Sigmoid colon (tissue), 7 donors: ENCODE measurements around the gene SULT4A1. TPM values are rescaled to one million over a fixed set of nuclear protein-coding genes. Genes with fewer than 3 reads are reported as not detected.
A peak's percentile ranks its signal among the peaks of the same experiment; 100 is the strongest.

Experiments
- DNase-seq: peaks from one replicate; pipeline ENCODE4 v3.0.0-alpha.2; 2019
- H3K27ac ChIP-seq, 4 donors: fragments of 200-600 bp; sonication (generic); one replicate each; pipeline ENCODE4 v1.5.1; 2016 to 2019; ENCODE audit warnings: mild to moderate bottlenecking in 1 of 4
- H3K27me3 ChIP-seq, 3 donors: fragments of 200-600 bp; sonication (generic); one replicate each; pipeline ENCODE4 v1.5.1; 2019; ENCODE audit warnings: mild to moderate bottlenecking in 1 of 3
- H3K36me3 ChIP-seq, 4 donors: fragments of 200-600 bp; sonication (generic); one replicate each; pipeline ENCODE4 v1.5.1; 2016 to 2019
- H3K4me1 ChIP-seq, 4 donors: fragments of 200-600 bp; sonication (generic); one replicate each; pipeline ENCODE4 v1.5.1; 2017 to 2019
- H3K4me3 ChIP-seq, 4 donors: fragments of 200-600 bp; sonication (generic); one replicate each; pipeline ENCODE4 v1.5.1; 2017 to 2019; ENCODE audit warnings: mild to moderate bottlenecking in 2 of 4, moderate library complexity in 1 of 4
- H3K9me3 ChIP-seq, 4 donors: fragments of 200-600 bp in 3 of 4; sonication (generic) in 3 of 4; one replicate each; pipeline versions ENCODE4 v1.5.1 to v1.6.1; 2013 to 2019
- EP300 ChIP-seq, 4 donors: sonication (generic); formaldehyde crosslinking; IDR thresholded peaks; one replicate each; pipeline ENCODE4 v1.6.1; 2017; ENCODE audit warnings: antibody characterized with exemption in 4 of 4
- POLR2A ChIP-seq, 2 donors: fragments of 450-650 bp; IDR thresholded peaks; one replicate each; pipeline ENCODE4 v1.6.1; 2016; ENCODE audit warnings: antibody characterized with exemption in 2 of 2, mild to moderate bottlenecking in 2 of 2, moderate library complexity in 2 of 2
- POLR2AphosphoS5 ChIP-seq, 4 donors: sonication (generic); formaldehyde crosslinking; IDR thresholded peaks; one replicate each; pipeline ENCODE4 v1.6.1; 2017; ENCODE audit warnings: antibody characterized with exemption in 4 of 4
- WGBS, 2 donors: extraction: QIAGEN DNeasy Blood & Tissue Kit; methylation state at CpG; one replicate each; pipeline ENCODE4 v1.1.7; 2013; 5-methylcytosine and 5-hydroxymethylcytosine counted together
- intact Hi-C: fragments of 100-400 bp; cut with DNase I; formaldehyde crosslinking; loops from one replicate; pipeline ENCODE4 v1.15.1; 2023
- polyA plus RNA-seq, 3 donors: library from polyadenylated mRNA; stranded (reverse); fragments of 200-250 nt; gene quantifications; one replicate each; pipeline ENCODE4 v1.2.3, GENCODE V29; 2013
- total RNA-seq, 4 donors: library from RNA; depleted of rRNA; stranded (reverse); fragments of >200 nt; gene quantifications; one replicate each; pipeline ENCODE4 v1.1.0, GENCODE V29; 2016
- TF ChIP-seq, protein P1 (sequence below), 4 experiments: fragments of 450-650 bp in 3 of 4; fragments of 200-600 bp in 1 of 4; IDR thresholded peaks; one replicate each; pipeline ENCODE4 v1.5.1; 2016 to 2019; ENCODE audit warnings: antibody characterized with exemption in 4 of 4, mild to moderate bottlenecking in 3 of 4, moderate library complexity in 2 of 4
- donor health status: healthy with polysubstance abuse.
- donor health status: Bipolar disorder and iron deficiency.
- donor health status: healthy.

Gene SULT4A1
- total and polyA plus RNA-seq, 7 donors: 1.3 to 3.9 (median 2.2) TPM; not detected in 2

DNA sequence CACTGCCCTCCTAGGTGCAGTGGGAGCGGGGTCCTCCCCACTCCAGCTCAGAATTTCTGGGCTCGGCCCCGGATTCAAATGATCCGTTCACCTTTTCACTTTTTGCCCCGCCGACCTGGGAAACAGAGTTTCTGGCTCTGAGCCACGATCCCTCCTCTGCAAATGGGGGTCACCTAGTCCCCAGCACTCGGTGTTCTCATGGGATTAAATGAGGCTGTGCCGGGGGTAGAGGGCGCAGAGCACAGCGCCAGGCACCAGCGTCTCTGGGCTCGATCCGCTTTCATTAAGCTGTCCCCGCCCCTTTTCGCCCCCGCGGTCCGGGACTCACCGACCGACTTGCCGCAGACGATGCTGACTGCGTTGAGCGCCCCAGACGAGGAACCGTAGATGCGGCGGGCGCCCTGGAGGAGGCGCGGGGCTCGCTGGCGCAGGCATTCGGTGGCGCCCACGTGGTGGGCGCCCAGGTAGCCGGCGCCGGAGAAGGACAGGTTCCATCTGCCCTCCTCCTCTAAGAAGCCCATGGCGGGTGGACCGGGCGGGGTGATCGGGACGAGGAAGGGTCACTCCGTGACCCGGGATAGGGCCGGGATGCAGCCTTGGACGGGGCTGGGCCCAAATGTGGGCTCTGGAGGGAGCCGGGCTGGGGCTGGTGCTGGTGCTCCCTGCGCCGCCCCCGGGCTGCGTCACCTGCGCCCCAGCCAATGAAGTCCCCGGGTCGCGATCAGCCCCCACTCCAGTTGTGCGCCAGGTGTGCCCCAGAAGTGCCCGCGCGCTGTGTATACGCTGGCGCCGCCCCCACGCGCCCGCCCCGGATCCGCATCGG is 29.3 kb upstream of the SULT4A1 start, which contains the start of gene PNPLA5:
TSS of gene PNPLA5 (minus strand) at position 654 of the 823 bp plus-strand sequence. CDS start at position 521, 133 bp downstream.
- intact Hi-C loops: no loop called here
- no peaks in the 10 kb centered on the region for H3K9me3 ChIP-seq
- H3K4me1 ChIP-seq: peaks cover 0 to 12% (median 9%) of the 10 kb centered on the region in 4 donors
- peaks cover 20 to 66% (median 53%) of the 10 kb centered on the region in 3 donors for H3K27me3 ChIP-seq
- no peak for DNase-seq
- H3K4me3 ChIP-seq: peak within 1 kb of the TSS in 1 of 4 donors; percentile 8
- no peak within 1 kb of the TSS for H3K27ac ChIP-seq
- 3 to 10% methylated on average over 72 of the region's 72 CpGs for WGBS, 2 donors
- no peaks in the 10 kb centered on the region for H3K36me3 ChIP-seq
- TF ChIP-seq POLR2AphosphoS5 (IDR thresholded peaks at IDR 0.05): no peak
- no peak for TF ChIP-seq POLR2A (IDR thresholded peaks at IDR 0.05)
- TF ChIP-seq, protein P1, sequence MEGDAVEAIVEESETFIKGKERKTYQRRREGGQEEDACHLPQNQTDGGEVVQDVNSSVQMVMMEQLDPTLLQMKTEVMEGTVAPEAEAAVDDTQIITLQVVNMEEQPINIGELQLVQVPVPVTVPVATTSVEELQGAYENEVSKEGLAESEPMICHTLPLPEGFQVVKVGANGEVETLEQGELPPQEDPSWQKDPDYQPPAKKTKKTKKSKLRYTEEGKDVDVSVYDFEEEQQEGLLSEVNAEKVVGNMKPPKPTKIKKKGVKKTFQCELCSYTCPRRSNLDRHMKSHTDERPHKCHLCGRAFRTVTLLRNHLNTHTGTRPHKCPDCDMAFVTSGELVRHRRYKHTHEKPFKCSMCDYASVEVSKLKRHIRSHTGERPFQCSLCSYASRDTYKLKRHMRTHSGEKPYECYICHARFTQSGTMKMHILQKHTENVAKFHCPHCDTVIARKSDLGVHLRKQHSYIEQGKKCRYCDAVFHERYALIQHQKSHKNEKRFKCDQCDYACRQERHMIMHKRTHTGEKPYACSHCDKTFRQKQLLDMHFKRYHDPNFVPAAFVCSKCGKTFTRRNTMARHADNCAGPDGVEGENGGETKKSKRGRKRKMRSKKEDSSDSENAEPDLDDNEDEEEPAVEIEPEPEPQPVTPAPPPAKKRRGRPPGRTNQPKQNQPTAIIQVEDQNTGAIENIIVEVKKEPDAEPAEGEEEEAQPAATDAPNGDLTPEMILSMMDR (IDR thresholded peaks at IDR 0.05): no peak
- no peak for TF ChIP-seq EP300 (IDR thresholded peaks at IDR 0.05)

DNA sequence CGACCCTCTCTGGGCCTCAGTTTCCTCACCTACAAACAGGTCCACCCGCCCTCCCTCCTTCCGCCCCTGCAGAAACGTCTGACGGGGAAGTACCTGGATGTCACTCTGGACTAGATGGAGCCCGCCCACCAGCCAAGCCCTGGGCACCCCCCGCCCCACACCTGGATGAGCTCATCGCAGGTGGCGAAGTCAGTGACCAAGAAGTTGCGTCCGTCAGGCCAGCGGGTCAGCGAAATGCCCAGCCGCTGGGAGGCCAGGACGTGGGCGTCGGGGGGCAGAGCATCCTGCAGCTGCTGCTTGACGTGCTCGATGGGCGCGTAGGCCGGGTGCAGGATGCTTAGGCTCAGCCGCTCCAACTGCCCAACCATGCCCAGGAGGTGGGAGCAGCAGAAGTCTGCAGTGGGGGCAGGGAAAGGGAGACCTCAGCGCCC is 28.6 kb upstream of the SULT4A1 start:
- Histone ChIP-seq H3K36me3 (no peaks in the 10 kb centered on the region), H3K4me3 (no peak overlapping the region), H3K27me3 (peaks cover 20 to 66% (median 53%) of the 10 kb centered on the region in 3 donors), H3K9me3 (no peaks in the 10 kb centered on the region), H3K4me1 (peaks cover 0 to 12% (median 9%) of the 10 kb centered on the region in 4 donors), H3K27ac (no peak overlapping the region)
- TF ChIP-seq EP300 (IDR thresholded peaks at IDR 0.05) (no peak), POLR2AphosphoS5 (IDR thresholded peaks at IDR 0.05) (no peak), POLR2A (IDR thresholded peaks at IDR 0.05) (no peak)
- TF ChIP-seq, protein P1 (IDR thresholded peaks at IDR 0.05): no peak
- intact Hi-C loops: no loop called here
- WGBS, 2 donors: 16 to 19% methylated on average over 24 of the region's 24 CpGs
- DNase-seq: peak; percentile 55

DNA sequence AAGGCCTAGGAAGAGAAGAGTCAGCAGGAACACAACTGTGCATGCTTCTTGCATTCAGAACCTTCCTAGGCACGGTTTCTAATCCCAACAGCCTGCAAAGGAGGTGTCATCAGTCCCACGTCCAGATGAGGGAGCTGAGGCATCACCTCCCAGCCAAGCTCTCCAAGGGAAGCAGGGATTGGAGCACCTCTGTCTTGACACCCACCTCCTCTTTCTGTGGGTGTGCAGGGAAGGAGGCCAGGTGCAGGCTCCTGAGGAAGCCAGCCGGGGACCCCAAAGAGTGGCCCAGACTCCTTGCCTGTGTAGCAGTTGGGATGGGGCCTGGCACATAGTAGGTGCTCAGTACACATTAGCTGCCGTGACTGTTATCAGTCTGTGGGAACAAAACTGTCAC is 27.5 kb upstream of the SULT4A1 start:
- TF ChIP-seq EP300 (IDR thresholded peaks at IDR 0.05): no peak
- no peak for TF ChIP-seq POLR2AphosphoS5 (IDR thresholded peaks at IDR 0.05)
- TF ChIP-seq POLR2A (IDR thresholded peaks at IDR 0.05): no peak
- TF ChIP-seq, protein P1 (IDR thresholded peaks at IDR 0.05): no peak
- no peaks in the 10 kb centered on the region for H3K36me3 ChIP-seq
- H3K27ac ChIP-seq: no peak overlapping the region
- H3K27me3 ChIP-seq: peaks cover 20 to 69% (median 56%) of the 10 kb centered on the region in 3 donors
- WGBS, 2 donors: 33 to 59% methylated on average over 4 of the region's 4 CpGs
- H3K4me3 ChIP-seq: no peak overlapping the region
- intact Hi-C loops: no loop called here
- H3K4me1 ChIP-seq: peaks cover 0 to 12% (median 9%) of the 10 kb centered on the region in 4 donors
- DNase-seq: peak; percentile 24
- H3K9me3 ChIP-seq: no peaks in the 10 kb centered on the region

DNA sequence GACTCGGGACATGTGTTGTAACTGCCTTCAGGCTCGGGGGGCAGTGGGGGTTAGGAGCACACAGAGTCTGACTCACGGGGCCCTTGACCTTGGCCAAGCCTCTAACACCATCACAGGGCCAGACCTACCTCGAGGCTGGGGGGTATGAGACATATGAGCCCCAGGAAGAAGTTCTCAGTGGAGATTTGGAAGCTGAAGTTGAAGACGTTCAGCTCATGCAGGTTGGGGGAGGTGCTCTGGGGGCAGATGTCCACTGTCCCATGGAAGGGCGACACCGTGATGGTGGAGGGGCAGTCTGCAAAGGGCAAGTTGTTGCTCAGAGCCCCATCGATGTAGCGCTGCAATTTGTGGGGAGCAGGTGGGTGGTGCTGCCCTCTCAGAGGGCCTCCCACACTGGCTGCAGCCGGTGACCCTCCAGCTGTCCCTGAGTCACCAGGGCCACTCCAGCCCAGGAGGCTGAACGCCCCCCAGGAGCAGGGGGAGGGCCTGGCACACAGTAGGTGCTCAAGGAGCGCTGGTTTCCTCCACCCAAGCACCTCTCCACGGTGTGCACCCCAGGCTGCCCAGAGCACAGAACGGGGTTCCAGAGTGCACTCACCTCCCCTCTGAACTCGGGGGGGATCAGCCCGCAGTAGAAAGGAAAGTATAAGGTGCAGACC is 27.0 kb upstream of the SULT4A1 start:
- no peaks in the 10 kb centered on the region for H3K9me3 ChIP-seq
- no peak overlapping the region for H3K4me3 ChIP-seq
- 59 to 76% methylated on average over 16 of the region's 16 CpGs for WGBS, 2 donors
- H3K27me3 ChIP-seq: peaks cover 20 to 69% (median 56%) of the 10 kb centered on the region in 3 donors
- H3K4me1 ChIP-seq: peaks cover 0 to 12% (median 9%) of the 10 kb centered on the region in 4 donors
- intact Hi-C loops: no loop called here
- TF ChIP-seq EP300 (IDR thresholded peaks at IDR 0.05) (no peak), POLR2A (IDR thresholded peaks at IDR 0.05) (no peak), POLR2AphosphoS5 (IDR thresholded peaks at IDR 0.05) (no peak)
- TF ChIP-seq, protein P1 (IDR thresholded peaks at IDR 0.05): no peak
- H3K27ac ChIP-seq: no peak overlapping the region
- DNase-seq: peak; percentile 39
- H3K36me3 ChIP-seq: no peaks in the 10 kb centered on the region
